Measurements from ENCODE around the gene NPC1. TPM values are rescaled to one million over a fixed set of nuclear protein-coding genes. Genes with fewer than 3 reads are reported as not detected.
"Not testable (repeated sequence)": the region's sequence is repeated elsewhere in the genome, so short reads cannot be mapped to it uniquely, and the experiment has no call there.

The NPC1 gene
- polyA plus RNA-seq, 1 donor from 2014 or later = 10.7 TPM

- Mint-ChIP-seq H3K4me3 (peak overlapping the region in 1 of 4 donors; percentile 96), H3K9me3 (no peaks in the 10 kb centered on the region), H3K4me1 (peaks cover 10 to 14% (median 11%) of the 10 kb centered on the region in 3 donors), H3K27me3 (no peaks in the 10 kb centered on the region), H3K27ac (peak overlapping the region in 1 of 3 donors; percentile 96), H3K36me3 (no peaks in the 10 kb centered on the region)
Measured at GRCh38 chr18:23588836-23589560, 2.7 kb upstream of the NPC1 start.

GRCh38 chr18:23587220-23587642 lies 925 bp upstream of the NPC1 start:
- Mint-ChIP-seq H3K4me3 (peak overlapping the region; percentile 90 to 96 (median 96)), H3K27ac (peak overlapping the region; percentile 77 to 96 (median 84)), H3K9me3 (no peaks in the 10 kb centered on the region), H3K36me3 (no peaks in the 10 kb centered on the region), H3K4me1 (peaks cover 17 to 22% (median 17%) of the 10 kb centered on the region in 3 donors), H3K27me3 (no peaks in the 10 kb centered on the region)

- Mint-ChIP-seq H3K4me1 (peaks cover 17 to 28% (median 25%) of the 10 kb centered on the region in 3 donors), H3K4me3 (peak overlapping the region; percentile 90 to 96 (median 96)), H3K27ac (peak overlapping the region; percentile 90 to 96 (median 92)), H3K9me3 (no peaks in the 10 kb centered on the region), H3K36me3 (no peaks in the 10 kb centered on the region), H3K27me3 (no peaks in the 10 kb centered on the region)
Measured at GRCh38 chr18:23585897-23586248, 433 bp downstream of the NPC1 start.

- no peaks in the 10 kb centered on the region for H3K27me3 Mint-ChIP-seq
- no peaks in the 10 kb centered on the region for H3K9me3 Mint-ChIP-seq
- H3K36me3 Mint-ChIP-seq = no peaks in the 10 kb centered on the region
- H3K4me1 Mint-ChIP-seq = peaks cover 20 to 28% (median 27%) of the 10 kb centered on the region in 3 donors
- peak overlapping the region; percentile 90 to 96 (median 96) for H3K4me3 Mint-ChIP-seq
- peak overlapping the region; percentile 90 to 96 (median 92) for H3K27ac Mint-ChIP-seq
Measured at GRCh38 chr18:23585007-23585871, 1.1 kb downstream of the NPC1 start.

GRCh38 chr18:23584019-23584983 lies 2.0 kb downstream of the NPC1 start:
- Mint-ChIP-seq H3K27me3 (no peaks in the 10 kb centered on the region), H3K27ac (peak overlapping the region in 1 of 3 donors; percentile 96), H3K9me3 (no peaks in the 10 kb centered on the region), H3K4me1 (peaks cover 25 to 30% (median 29%) of the 10 kb centered on the region in 3 donors), H3K4me3 (peak overlapping the region; percentile 21 to 77 (median 54)), H3K36me3 (no peaks in the 10 kb centered on the region)

- Mint-ChIP-seq H3K4me1 (peaks cover 25 to 40% (median 39%) of the 10 kb centered on the region in 3 donors), H3K27ac (peak overlapping the region in 2 of 3 donors; percentile 39 to 96)
Measured at GRCh38 chr18:23583071-23583865, 3.0 kb downstream of the NPC1 start.

GRCh38 chr18:23580677-23581367 lies 5.5 kb downstream of the NPC1 start:
- peaks cover 3% of the 10 kb centered on the region for H3K36me3 Mint-ChIP-seq
- H3K4me3 Mint-ChIP-seq = no peak overlapping the region
- H3K27me3 Mint-ChIP-seq = no peaks in the 10 kb centered on the region
- H3K9me3 Mint-ChIP-seq = no peaks in the 10 kb centered on the region
- peak overlapping the region in 1 of 3 donors; percentile 44 for H3K27ac Mint-ChIP-seq
- H3K4me1 Mint-ChIP-seq = peaks cover 22 to 44% (median 35%) of the 10 kb centered on the region in 3 donors

More at GRCh38 chr18:23583071-23583865, 3.0 kb downstream of the NPC1 start:
- no peaks in the 10 kb centered on the region for H3K27me3 Mint-ChIP-seq
- no peaks in the 10 kb centered on the region for H3K36me3 Mint-ChIP-seq
- no peaks in the 10 kb centered on the region for H3K9me3 Mint-ChIP-seq
- H3K4me3 Mint-ChIP-seq = peak overlapping the region in 3 of 4 donors; percentile 22 to 77 (median 70)

- H3K36me3 Mint-ChIP-seq = peaks cover 3% of the 10 kb centered on the region
- H3K4me3 Mint-ChIP-seq = peak overlapping the region in 1 of 4 donors; percentile 28
- peak overlapping the region; percentile 37 to 45 (median 41) for H3K27ac Mint-ChIP-seq
- H3K4me1 Mint-ChIP-seq = peaks cover 28 to 44% (median 37%) of the 10 kb centered on the region in 3 donors
- no peaks in the 10 kb centered on the region for H3K9me3 Mint-ChIP-seq
- no peaks in the 10 kb centered on the region for H3K27me3 Mint-ChIP-seq
Measured at GRCh38 chr18:23578891-23579653, 7.2 kb downstream of the NPC1 start.

GRCh38 chr18:23578067-23578701 lies 8.1 kb downstream of the NPC1 start:
- no peaks in the 10 kb centered on the region for H3K27me3 Mint-ChIP-seq
- peak overlapping the region in 2 of 3 donors; percentile 41 to 45 for H3K27ac Mint-ChIP-seq
- no peaks in the 10 kb centered on the region for H3K9me3 Mint-ChIP-seq
- H3K4me3 Mint-ChIP-seq = no peak overlapping the region
- H3K4me1 Mint-ChIP-seq = peaks cover 29 to 47% (median 39%) of the 10 kb centered on the region in 3 donors
- peaks cover 3% of the 10 kb centered on the region for H3K36me3 Mint-ChIP-seq

GRCh38 chr18:23577521-23577920 lies 8.8 kb downstream of the NPC1 start:
- peaks cover 27 to 48% (median 38%) of the 10 kb centered on the region in 3 donors for H3K4me1 Mint-ChIP-seq
- not testable (repeated sequence) for H3K27me3 Mint-ChIP-seq, H3K36me3 Mint-ChIP-seq, H3K27ac Mint-ChIP-seq, H3K9me3 Mint-ChIP-seq, H3K4me3 Mint-ChIP-seq

GRCh38 chr18:23575309-23575651 lies 11.0 kb downstream of the NPC1 start:
- H3K4me3 Mint-ChIP-seq = peak overlapping the region in 1 of 4 donors; percentile 28
- peaks cover 25 to 42% (median 35%) of the 10 kb centered on the region in 3 donors for H3K4me1 Mint-ChIP-seq
- H3K27ac Mint-ChIP-seq = peak overlapping the region in 2 of 3 donors; percentile 31 to 67
- peaks cover 3% of the 10 kb centered on the region for H3K36me3 Mint-ChIP-seq
- H3K27me3 Mint-ChIP-seq = no peaks in the 10 kb centered on the region
- no peaks in the 10 kb centered on the region for H3K9me3 Mint-ChIP-seq

GRCh38 chr18:23574611-23575308 lies 11.5 kb downstream of the NPC1 start:
- peak overlapping the region in 2 of 4 donors; percentile 60 to 86 for H3K4me3 Mint-ChIP-seq
- peaks cover 20 to 42% (median 32%) of the 10 kb centered on the region in 3 donors for H3K4me1 Mint-ChIP-seq
- no peaks in the 10 kb centered on the region for H3K9me3 Mint-ChIP-seq
- H3K27me3 Mint-ChIP-seq = no peaks in the 10 kb centered on the region
- peaks cover 3% of the 10 kb centered on the region for H3K36me3 Mint-ChIP-seq
- peak overlapping the region in 2 of 3 donors; percentile 44 to 71 for H3K27ac Mint-ChIP-seq

Data from IgD-negative memory B cell (primary cell).